GM13976 (cell line): ENCODE data around the gene ENOX1.

ENCODE experiments used
- DNase-seq: peaks from one replicate; pipeline ENCODE4 v3.0.0; 2012; ENCODE audit warnings: low spot score
- in situ Hi-C: fragments of 300-500 bp; cut with MboI; formaldehyde crosslinking; loops from one replicate; pipeline ENCODE4 v1.12.0; 2022; ENCODE audit warnings: low sequenced_read_pairs, mixed read lengths, inconsistent platforms; ENCODE audit not compliant: unreplicated experiment
- TF ChIP-seq, protein P1 (sequence below): IDR thresholded peaks from 2 replicates; pipeline ENCODE4 v1.5.1; 2012; ENCODE audit warnings: borderline replicate concordance, mild to moderate bottlenecking; ENCODE audit not compliant: insufficient read depth; ENCODE audit errors: extremely low read depth, missing control alignments, control extremely low read depth

The ENOX1 gene

DNA sequence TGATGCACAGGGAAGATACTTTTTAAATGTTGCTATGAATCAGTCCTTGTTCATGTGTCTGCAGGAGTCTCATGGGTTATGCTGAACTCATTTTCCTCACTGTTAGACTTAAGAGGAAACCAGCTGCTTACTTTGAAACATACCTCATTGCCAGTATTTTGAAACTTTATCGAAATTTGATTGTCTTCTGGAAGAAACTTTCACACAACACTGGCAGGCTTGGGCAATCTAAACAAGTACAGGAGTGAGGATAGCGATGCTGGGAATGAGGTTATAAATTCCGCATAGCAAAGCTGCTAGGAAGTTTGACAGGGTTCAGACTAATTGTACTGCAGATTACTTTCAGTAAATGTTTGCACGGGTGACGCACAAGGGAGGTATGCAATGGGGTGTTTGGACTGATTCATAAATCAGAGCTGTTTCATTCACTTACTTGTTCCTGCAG is 517.7 kb downstream of the ENOX1 start:
- TF ChIP-seq, protein P1, sequence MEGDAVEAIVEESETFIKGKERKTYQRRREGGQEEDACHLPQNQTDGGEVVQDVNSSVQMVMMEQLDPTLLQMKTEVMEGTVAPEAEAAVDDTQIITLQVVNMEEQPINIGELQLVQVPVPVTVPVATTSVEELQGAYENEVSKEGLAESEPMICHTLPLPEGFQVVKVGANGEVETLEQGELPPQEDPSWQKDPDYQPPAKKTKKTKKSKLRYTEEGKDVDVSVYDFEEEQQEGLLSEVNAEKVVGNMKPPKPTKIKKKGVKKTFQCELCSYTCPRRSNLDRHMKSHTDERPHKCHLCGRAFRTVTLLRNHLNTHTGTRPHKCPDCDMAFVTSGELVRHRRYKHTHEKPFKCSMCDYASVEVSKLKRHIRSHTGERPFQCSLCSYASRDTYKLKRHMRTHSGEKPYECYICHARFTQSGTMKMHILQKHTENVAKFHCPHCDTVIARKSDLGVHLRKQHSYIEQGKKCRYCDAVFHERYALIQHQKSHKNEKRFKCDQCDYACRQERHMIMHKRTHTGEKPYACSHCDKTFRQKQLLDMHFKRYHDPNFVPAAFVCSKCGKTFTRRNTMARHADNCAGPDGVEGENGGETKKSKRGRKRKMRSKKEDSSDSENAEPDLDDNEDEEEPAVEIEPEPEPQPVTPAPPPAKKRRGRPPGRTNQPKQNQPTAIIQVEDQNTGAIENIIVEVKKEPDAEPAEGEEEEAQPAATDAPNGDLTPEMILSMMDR = no peak
- DNase-seq = no peak
- in situ Hi-C loops = no loop called here

- no peak for DNase-seq
- TF ChIP-seq, protein P1 = no peak
- in situ Hi-C loops = no loop called here
Observed at GRCh38 chr13:43268632-43269031, 518.1 kb downstream of the ENOX1 start.

- DNase-seq = peak; percentile 13
- in situ Hi-C loops = no loop called here
- TF ChIP-seq, protein P1 = no peak
Observed at GRCh38 chr13:43267916-43268315, 518.9 kb downstream of the ENOX1 start.

- TF ChIP-seq, protein P1 = no peak
- no peak for DNase-seq
- in situ Hi-C loops = no loop called here
Observed at GRCh38 chr13:43266936-43267615, 519.7 kb downstream of the ENOX1 start.

- no peak for DNase-seq
- in situ Hi-C loops = no loop called here
- TF ChIP-seq, protein P1 = no peak
Observed at GRCh38 chr13:43265028-43265427, 521.7 kb downstream of the ENOX1 start.

DNA sequence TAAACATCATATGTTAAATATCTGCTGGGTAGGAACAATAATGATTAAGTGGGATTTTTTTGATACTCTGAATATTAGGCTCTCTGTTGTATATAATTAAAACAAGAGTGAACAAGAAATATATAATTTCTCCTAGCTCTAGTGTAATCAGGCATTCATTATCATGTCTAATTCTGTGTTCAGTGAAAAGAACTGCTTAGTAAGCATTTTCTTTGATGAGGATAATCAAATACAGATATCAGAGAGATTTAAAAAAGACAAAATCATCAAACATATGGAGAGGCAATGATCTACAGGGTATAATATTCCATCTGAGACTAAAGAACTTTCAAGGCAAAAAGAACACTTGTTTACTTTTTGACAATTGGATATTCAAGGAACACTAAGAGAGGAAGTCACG is 522.3 kb downstream of the ENOX1 start:
- DNase-seq = no peak
- in situ Hi-C loops = no loop called here
- TF ChIP-seq, protein P1 = no peak
